Coronary artery (tissue), 2 donors: ENCODE results near the gene RNF144A.

Experiments
- DNase-seq: peaks from one replicate; pipeline ENCODE4 v3.0.0-alpha.2; 2017; ENCODE audit warnings: low spot score
- H3K27ac ChIP-seq, 2 donors: fragments of 200-600 bp; sonication (generic); one replicate each; pipeline ENCODE4 v1.5.1; 2016 to 2019
- H3K4me3 ChIP-seq: fragments of 200-600 bp; sonication (generic); 2 replicates; pipeline ENCODE4 v1.5.1; 2016; ENCODE audit warnings: mild to moderate bottlenecking, moderate library complexity
- TF ChIP-seq, protein P1 (sequence below): fragments of 200-600 bp; sonication (generic); IDR thresholded peaks from one replicate; pipeline ENCODE4 v1.5.1; 2019; ENCODE audit warnings: antibody characterized with exemption

The RNF144A gene

GRCh38 chr2:6955511-6956136, 38.4 kb downstream of the RNF144A start:
- no peak overlapping the region for H3K4me3 ChIP-seq
- no peak for DNase-seq
- TF ChIP-seq, protein P1, sequence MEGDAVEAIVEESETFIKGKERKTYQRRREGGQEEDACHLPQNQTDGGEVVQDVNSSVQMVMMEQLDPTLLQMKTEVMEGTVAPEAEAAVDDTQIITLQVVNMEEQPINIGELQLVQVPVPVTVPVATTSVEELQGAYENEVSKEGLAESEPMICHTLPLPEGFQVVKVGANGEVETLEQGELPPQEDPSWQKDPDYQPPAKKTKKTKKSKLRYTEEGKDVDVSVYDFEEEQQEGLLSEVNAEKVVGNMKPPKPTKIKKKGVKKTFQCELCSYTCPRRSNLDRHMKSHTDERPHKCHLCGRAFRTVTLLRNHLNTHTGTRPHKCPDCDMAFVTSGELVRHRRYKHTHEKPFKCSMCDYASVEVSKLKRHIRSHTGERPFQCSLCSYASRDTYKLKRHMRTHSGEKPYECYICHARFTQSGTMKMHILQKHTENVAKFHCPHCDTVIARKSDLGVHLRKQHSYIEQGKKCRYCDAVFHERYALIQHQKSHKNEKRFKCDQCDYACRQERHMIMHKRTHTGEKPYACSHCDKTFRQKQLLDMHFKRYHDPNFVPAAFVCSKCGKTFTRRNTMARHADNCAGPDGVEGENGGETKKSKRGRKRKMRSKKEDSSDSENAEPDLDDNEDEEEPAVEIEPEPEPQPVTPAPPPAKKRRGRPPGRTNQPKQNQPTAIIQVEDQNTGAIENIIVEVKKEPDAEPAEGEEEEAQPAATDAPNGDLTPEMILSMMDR = no peak
- H3K27ac ChIP-seq = no peak overlapping the region

DNA sequence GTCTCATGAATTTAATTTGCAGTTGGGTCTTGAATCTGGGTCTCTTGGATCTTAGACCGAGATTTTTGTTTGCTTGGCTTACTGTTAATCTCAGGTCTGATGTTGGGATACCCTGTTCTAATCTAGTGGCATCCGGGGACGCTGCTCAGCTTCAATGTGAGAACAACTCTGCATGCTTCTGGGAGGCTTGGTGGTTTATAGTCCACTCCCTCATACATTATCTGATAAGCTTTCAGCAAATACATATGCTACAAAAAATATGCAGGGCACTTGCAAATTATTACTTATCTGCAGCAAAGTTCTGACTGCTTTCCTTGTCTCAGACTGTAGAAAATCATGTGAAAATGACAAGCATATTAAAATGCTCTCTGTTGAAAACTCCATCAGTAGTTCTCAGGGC, 39.4 kb downstream of the RNF144A start:
- H3K27ac ChIP-seq = no peak overlapping the region
- TF ChIP-seq, protein P1 = no peak
- no peak overlapping the region for H3K4me3 ChIP-seq
- no peak for DNase-seq

- TF ChIP-seq, protein P1 = no peak
- Histone ChIP-seq H3K4me3 (no peak overlapping the region), H3K27ac (no peak overlapping the region)
- DNase-seq = no peak
These were observed 40.0 kb downstream of the RNF144A start for GRCh38 chr2:6957031-6957714.

- H3K27ac ChIP-seq = no peak overlapping the region
- DNase-seq = no peak
These were observed 40.9 kb downstream of the RNF144A start for GRCh38 chr2:6957910-6958615.

GRCh38 chr2:6958616-6959235, 41.5 kb downstream of the RNF144A start:
- TF ChIP-seq, protein P1 = no peak
- no peak for DNase-seq
- Histone ChIP-seq H3K27ac (no peak overlapping the region), H3K4me3 (no peak overlapping the region)

More at GRCh38 chr2:6957910-6958615, 40.9 kb downstream of the RNF144A start:
- no peak overlapping the region for H3K4me3 ChIP-seq
- TF ChIP-seq, protein P1 = no peak

DNA sequence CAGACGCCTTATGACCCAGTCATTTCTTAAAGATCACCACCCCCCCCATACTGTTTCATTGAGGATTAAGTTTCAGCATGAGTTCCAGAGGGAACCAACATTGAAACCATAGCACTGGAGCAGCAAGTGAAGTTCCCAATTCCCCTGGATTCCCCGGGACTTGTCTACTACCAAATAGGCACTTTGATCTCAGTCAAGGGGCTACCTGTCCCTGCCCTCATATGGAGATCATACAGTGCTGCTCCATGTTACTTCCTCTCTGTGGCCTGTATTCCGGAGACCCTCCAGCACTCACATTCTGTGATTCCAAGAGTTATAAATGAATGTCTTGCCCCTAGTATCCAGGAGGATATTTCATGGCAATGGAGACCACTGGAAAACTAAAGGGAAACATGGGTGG, 42.5 kb downstream of the RNF144A start:
- TF ChIP-seq, protein P1 = no peak
- no peak overlapping the region for H3K4me3 ChIP-seq
- no peak overlapping the region for H3K27ac ChIP-seq
- DNase-seq = no peak
